ENCODE results near the gene BET1L.

DNA sequence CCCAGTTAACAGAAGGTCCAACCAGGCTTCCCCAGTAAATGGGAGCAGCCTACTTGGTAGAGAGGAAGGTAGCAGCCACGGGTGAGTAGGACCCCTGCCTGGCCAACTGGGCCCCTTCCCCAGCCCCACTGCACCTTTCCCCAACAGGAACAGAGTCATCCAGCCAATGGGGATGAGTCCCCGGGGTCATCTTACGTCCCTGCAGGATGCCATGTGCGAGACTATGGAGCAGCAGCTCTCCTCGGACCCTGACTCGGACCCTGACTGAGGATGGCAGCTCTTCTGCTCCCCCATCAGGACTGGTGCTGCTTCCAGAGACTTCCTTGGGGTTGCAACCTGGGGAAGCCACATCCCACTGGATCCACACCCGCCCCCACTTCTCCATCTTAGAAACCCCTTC is 6.9 kb upstream of the BET1L start:
- TF ChIP-seq, protein P1, sequence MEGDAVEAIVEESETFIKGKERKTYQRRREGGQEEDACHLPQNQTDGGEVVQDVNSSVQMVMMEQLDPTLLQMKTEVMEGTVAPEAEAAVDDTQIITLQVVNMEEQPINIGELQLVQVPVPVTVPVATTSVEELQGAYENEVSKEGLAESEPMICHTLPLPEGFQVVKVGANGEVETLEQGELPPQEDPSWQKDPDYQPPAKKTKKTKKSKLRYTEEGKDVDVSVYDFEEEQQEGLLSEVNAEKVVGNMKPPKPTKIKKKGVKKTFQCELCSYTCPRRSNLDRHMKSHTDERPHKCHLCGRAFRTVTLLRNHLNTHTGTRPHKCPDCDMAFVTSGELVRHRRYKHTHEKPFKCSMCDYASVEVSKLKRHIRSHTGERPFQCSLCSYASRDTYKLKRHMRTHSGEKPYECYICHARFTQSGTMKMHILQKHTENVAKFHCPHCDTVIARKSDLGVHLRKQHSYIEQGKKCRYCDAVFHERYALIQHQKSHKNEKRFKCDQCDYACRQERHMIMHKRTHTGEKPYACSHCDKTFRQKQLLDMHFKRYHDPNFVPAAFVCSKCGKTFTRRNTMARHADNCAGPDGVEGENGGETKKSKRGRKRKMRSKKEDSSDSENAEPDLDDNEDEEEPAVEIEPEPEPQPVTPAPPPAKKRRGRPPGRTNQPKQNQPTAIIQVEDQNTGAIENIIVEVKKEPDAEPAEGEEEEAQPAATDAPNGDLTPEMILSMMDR (IDR thresholded peaks at IDR 0.05; ENCODE audit: insufficient read depth, low read depth, low read length), result no peak
- TF ChIP-seq EZH2 (IDR thresholded peaks at IDR 0.05; ENCODE audit: insufficient read depth, low read length), result no peak

Data from astrocyte (in vitro differentiated cells and primary cell).